OCI-LY1 (cell line): ENCODE measurements around the gene SKAP2.

Experiments
- CTCF ChIP-seq: fragments of 200-600 bp; sonication (generic), shearing (Covaris generic); IDR thresholded peaks from 2 replicates; pipeline ENCODE4 v1.5.1; 2017; ENCODE audit warnings: mild to moderate bottlenecking, antibody characterized with exemption, low read length, moderate library complexity, mixed read lengths
- EZH2 ChIP-seq: fragments of 200-600 bp; sonication (generic), shearing (Covaris generic); IDR thresholded peaks from 2 replicates; pipeline ENCODE4 v1.8.0; 2017; ENCODE audit warnings: borderline replicate concordance, mixed run types, mild to moderate bottlenecking, antibody characterized with exemption, low read length, moderate library complexity, mixed read lengths

GRCh38 chr7:26618449-26618848 is 245.9 kb downstream of the SKAP2 start:
- TF ChIP-seq CTCF (no peak), EZH2 (no peak)
